MCF 10A (cell line): Measurements from ENCODE around the gene SMOC2. TPM values are rescaled to one million over a fixed set of nuclear protein-coding genes. Genes with fewer than 3 reads are reported as not detected.

Source experiments
- BruUV-seq: library from RNA; stranded (reverse); fragments of 400-500 nt; replicated peaks from 2 replicates; lab custom pipeline; 2021; lab: Mats Ljungman, UMichigan
- CTCF ChIA-PET: fragments of 300-600 bp; sonication (Branson Sonifier 250); formaldehyde crosslinking; extraction: SDS; loops from one replicate; lab custom pipeline; 2021; ENCODE audit warnings: antibody characterized with exemption, inconsistent platforms; lab: Yijun Ruan, JAX
- POLR2A ChIA-PET: fragments of 300-600, 350-650 bp; sonication (Branson Sonifier 250); formaldehyde crosslinking; extraction: SDS; loops from one replicate; lab custom pipeline; 2020; ENCODE audit warnings: antibody characterized with exemption, inconsistent platforms; lab: Yijun Ruan, JAX
- DNase-seq: peaks from one replicate; pipeline ENCODE4 v3.0.0-alpha.2; 2018; ENCODE audit not compliant: unreplicated experiment
- H3K27ac Mint-ChIP-seq: one replicate; pipeline ENCODE4 v1.8.0; 2022; ENCODE audit warnings: mild to moderate bottlenecking, low read depth, mixed read lengths; ENCODE audit not compliant: unreplicated experiment
- H3K27me3 Mint-ChIP-seq: one replicate; pipeline ENCODE4 v1.8.0; 2022; ENCODE audit warnings: mixed read lengths; ENCODE audit not compliant: insufficient read depth, unreplicated experiment
- H3K36me3 Mint-ChIP-seq: one replicate; pipeline ENCODE4 v1.8.0; 2022; ENCODE audit warnings: mild to moderate bottlenecking, moderate library complexity, mixed read lengths; ENCODE audit not compliant: insufficient read depth, unreplicated experiment
- H3K4me1 Mint-ChIP-seq: one replicate; pipeline ENCODE4 v1.8.0; 2022; ENCODE audit warnings: mixed read lengths; ENCODE audit not compliant: insufficient read depth, unreplicated experiment
- H3K4me3 Mint-ChIP-seq: one replicate; pipeline ENCODE4 v1.8.0; 2022; ENCODE audit warnings: mild to moderate bottlenecking, moderate library complexity, mixed read lengths; ENCODE audit not compliant: unreplicated experiment
- H3K9me3 Mint-ChIP-seq: one replicate; pipeline ENCODE4 v1.8.0; 2022; ENCODE audit warnings: mixed read lengths; ENCODE audit not compliant: unreplicated experiment
- CTCF ChIP-seq: fragments of 200-600 bp; IDR thresholded peaks from one replicate; pipeline ENCODE4 v1.8.0; 2022; ENCODE audit warnings: antibody characterized with exemption, mild to moderate bottlenecking; ENCODE audit not compliant: unreplicated experiment
- intact Hi-C: fragments of 100-400 bp; cut with micrococcal nuclease; formaldehyde crosslinking; loops from 2 replicates; pipeline ENCODE4 v1.14.1; 2022
- total RNA-seq: library from RNA; stranded (reverse); gene quantifications from 2 replicates; pipeline ENCODE4 v1.2.3, GENCODE V29; 2022

SMOC2 gene
- total RNA-seq, 1 experiment from 2014 or later = not detected

DNA sequence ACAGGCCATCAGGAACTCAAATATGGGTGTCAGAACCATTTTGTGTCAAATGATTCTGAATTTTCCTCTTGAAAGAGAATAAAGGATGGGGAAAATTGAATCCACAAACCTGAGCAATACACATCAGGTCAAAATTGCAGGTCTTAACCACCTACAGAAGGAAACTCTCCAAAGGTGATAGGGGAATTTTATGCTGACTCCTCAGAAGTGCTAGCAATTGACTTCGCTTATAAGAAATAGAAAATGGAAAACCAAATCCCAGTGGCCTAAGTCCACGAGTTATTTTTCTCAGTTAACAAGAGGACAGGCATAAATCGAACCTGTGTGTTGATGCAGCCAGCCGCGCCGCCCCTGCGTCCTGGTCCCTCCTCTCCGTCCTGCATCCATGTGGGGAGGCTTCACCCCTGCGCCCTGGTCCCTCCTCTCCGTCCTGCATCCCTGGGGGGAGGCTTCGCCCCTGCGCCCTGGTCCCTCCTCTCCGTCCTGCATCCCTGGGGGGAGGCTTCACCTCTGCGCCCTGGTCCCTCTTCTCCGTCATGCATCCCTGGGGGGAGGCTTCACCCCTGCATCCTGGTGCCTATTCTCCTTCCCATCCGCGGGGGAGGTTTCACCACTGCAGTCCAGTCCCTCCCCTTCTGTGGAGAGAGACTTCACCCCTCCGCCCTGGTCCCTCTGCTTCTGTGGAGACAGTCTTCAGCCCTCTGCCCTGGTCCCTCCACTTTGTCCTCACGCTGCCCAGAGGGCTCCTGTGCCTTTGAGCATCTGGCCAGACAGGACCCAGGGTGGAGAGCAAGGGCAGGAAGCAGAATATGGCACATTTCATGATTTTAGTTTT lies 230.3 kb downstream of the SMOC2 start:
- no peak overlapping the region for H3K27ac Mint-ChIP-seq
- H3K4me3 Mint-ChIP-seq = no peak overlapping the region
- DNase-seq = no peak
- H3K36me3 Mint-ChIP-seq = no peaks in the 10 kb centered on the region
- ChIA-PET CTCF (interaction anchor here (0.7 kb wide), 1 partner anchor 447 kb away, joined by 4 read pairs; no protein-coding TSS in a partner anchor), POLR2A (no interaction called here)
- no TSS peak for BruUV-seq
- intact Hi-C loops = no loop called here
- H3K9me3 Mint-ChIP-seq = no peaks in the 10 kb centered on the region
- TF ChIP-seq CTCF = no peak
- H3K27me3 Mint-ChIP-seq = peaks cover 20% of the 10 kb centered on the region
- peaks cover 10% of the 10 kb centered on the region for H3K4me1 Mint-ChIP-seq

DNA sequence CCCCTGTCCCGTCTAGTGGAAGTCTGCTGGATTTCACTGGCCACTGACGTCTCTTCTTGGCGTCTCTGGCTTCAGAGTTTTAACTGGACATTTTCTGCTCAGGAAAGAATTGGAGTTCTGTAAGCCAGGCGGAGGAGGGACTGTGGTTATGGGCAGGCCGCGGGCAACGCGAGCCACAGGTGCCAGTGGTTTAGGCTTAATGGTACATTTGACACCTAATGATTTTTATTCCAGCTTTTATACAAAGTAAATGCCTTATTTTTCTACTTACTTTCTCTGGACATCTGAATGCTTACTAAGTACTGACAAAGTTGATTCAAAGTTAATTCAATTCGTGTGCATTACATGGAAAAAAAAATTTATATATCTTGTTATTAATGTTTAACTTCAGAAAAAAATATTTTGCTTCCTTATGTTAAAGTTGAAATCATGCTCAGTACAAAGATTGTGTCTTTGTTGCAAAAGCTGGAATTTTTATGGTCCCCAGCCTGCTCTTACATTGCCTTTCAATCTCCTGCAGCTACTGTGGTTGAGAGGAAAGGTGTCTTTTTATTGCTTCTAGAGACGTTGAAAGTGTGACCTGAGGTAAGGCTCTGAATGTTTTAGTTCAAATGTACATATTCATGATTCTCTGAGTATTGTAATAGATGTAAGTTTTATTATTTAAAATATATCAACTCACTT lies 231.0 kb downstream of the SMOC2 start:
- no peak for TF ChIP-seq CTCF
- CTCF ChIA-PET = no interaction called here
- POLR2A ChIA-PET = no interaction called here
- intact Hi-C loops = no loop called here
- H3K4me3 Mint-ChIP-seq = no peak overlapping the region
- no peaks in the 10 kb centered on the region for H3K36me3 Mint-ChIP-seq
- peaks cover 21% of the 10 kb centered on the region for H3K27me3 Mint-ChIP-seq
- no peak for DNase-seq
- peaks cover 8% of the 10 kb centered on the region for H3K4me1 Mint-ChIP-seq
- H3K9me3 Mint-ChIP-seq = no peaks in the 10 kb centered on the region
- H3K27ac Mint-ChIP-seq = no peak overlapping the region
- BruUV-seq = no TSS peak

GRCh38 chr6:168674595-168674994 lies 233.6 kb downstream of the SMOC2 start:
- Mint-ChIP-seq H3K36me3 (no peaks in the 10 kb centered on the region), H3K4me3 (no peak overlapping the region), H3K9me3 (no peaks in the 10 kb centered on the region), H3K4me1 (peaks cover 16% of the 10 kb centered on the region), H3K27ac (no peak overlapping the region), H3K27me3 (peaks cover 21% of the 10 kb centered on the region)
- POLR2A ChIA-PET = interaction anchor here (1.1 kb wide), 1 partner anchor 10 kb away, joined by 5 read pairs; no protein-coding TSS in a partner anchor
- BruUV-seq = no TSS peak
- no peak for TF ChIP-seq CTCF
- CTCF ChIA-PET = no interaction called here
- DNase-seq = no peak
- intact Hi-C loops = no loop called here

DNA sequence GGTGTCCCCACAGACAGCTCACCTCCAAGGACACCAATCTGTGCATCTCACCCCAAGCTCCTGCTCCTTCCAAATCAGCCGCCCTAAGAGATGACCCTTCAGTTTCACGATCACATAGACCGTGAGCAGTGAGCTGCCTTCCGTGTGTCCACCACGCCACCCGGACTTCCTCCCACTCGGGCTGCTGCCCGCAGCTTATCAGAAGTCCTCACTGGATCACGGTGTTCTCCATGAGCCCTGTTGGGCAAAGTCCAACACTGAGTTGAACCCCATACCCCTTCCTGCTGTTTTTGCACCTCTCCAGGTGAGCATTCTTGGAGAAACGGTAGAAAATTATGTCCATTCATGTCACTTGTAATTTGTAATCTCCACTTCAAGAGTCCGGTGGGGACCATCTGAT lies 234.4 kb downstream of the SMOC2 start:
- no TSS peak for BruUV-seq
- Mint-ChIP-seq H3K9me3 (no peaks in the 10 kb centered on the region), H3K27ac (no peak overlapping the region), H3K4me1 (peaks cover 16% of the 10 kb centered on the region), H3K36me3 (no peaks in the 10 kb centered on the region), H3K4me3 (no peak overlapping the region), H3K27me3 (peaks cover 21% of the 10 kb centered on the region)
- DNase-seq = no peak
- ChIA-PET CTCF (interaction anchor here (1.0 kb wide), 1 partner anchor 9 kb away, joined by 3 read pairs; no protein-coding TSS in a partner anchor), POLR2A (interaction anchor here (1.1 kb wide), 1 partner anchor 10 kb away, joined by 5 read pairs; no protein-coding TSS in a partner anchor)
- intact Hi-C loops = no loop called here
- TF ChIP-seq CTCF = no peak
